AG09309 (cell line): ENCODE results near the gene NTS.

ENCODE experiments used
- DNase-seq: peaks from one replicate; pipeline ENCODE4 v3.0.0-alpha.2; 2010; ENCODE audit warnings: low read depth
- H3K4me3 ChIP-seq: 2 replicates; pipeline ENCODE4 v1.5.1; 2011; ENCODE audit warnings: mild to moderate bottlenecking, low read depth, low read length, moderate library complexity; ENCODE audit not compliant: control insufficient read depth
- TF ChIP-seq, protein P1 (sequence below): IDR thresholded peaks from 2 replicates; pipeline ENCODE4 v1.5.1; 2011; ENCODE audit warnings: mild to moderate bottlenecking, low read depth, low read length, inconsistent platforms; ENCODE audit not compliant: insufficient read depth, control insufficient read depth; ENCODE audit errors: missing control alignments

The NTS gene

DNA sequence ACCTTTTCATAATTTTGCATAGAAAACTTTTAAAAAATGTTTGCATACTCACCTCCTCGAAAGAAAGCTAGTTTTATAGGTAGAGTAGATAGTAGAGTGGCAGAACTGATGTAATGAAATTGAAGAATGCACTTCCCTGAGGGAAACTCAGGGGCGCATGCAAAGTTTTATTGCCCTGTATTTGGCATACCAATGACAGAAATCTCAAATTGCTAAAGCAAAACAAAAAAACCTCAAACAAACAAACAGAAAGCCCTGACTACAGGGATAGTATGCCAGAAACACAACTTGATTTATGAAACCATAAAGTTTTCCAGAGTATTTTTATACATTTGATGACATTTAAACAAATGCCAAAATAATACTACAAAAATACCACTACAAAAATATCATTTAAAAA, 39.7 kb upstream of the NTS start:
- H3K4me3 ChIP-seq: no peak overlapping the region
- TF ChIP-seq, protein P1, sequence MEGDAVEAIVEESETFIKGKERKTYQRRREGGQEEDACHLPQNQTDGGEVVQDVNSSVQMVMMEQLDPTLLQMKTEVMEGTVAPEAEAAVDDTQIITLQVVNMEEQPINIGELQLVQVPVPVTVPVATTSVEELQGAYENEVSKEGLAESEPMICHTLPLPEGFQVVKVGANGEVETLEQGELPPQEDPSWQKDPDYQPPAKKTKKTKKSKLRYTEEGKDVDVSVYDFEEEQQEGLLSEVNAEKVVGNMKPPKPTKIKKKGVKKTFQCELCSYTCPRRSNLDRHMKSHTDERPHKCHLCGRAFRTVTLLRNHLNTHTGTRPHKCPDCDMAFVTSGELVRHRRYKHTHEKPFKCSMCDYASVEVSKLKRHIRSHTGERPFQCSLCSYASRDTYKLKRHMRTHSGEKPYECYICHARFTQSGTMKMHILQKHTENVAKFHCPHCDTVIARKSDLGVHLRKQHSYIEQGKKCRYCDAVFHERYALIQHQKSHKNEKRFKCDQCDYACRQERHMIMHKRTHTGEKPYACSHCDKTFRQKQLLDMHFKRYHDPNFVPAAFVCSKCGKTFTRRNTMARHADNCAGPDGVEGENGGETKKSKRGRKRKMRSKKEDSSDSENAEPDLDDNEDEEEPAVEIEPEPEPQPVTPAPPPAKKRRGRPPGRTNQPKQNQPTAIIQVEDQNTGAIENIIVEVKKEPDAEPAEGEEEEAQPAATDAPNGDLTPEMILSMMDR: no peak
- DNase-seq: no peak

- no peak for DNase-seq
- H3K4me3 ChIP-seq: peak overlapping the region; percentile 52
- TF ChIP-seq, protein P1: no peak
These were observed 38.5 kb upstream of the NTS start for GRCh38 chr12:85835426-85836196.

- TF ChIP-seq, protein P1: no peak
- peak within 1 kb of the TSS; percentile 52 for H3K4me3 ChIP-seq
- peak; percentile 77 for DNase-seq
These were observed 37.7 kb upstream of the NTS start, which contains the start of gene RASSF9 for GRCh38 chr12:85836197-85837090. RASSF9 (minus strand) TSS chr12:85836409; CDS start chr12:85836201, 208 bp downstream.

DNA sequence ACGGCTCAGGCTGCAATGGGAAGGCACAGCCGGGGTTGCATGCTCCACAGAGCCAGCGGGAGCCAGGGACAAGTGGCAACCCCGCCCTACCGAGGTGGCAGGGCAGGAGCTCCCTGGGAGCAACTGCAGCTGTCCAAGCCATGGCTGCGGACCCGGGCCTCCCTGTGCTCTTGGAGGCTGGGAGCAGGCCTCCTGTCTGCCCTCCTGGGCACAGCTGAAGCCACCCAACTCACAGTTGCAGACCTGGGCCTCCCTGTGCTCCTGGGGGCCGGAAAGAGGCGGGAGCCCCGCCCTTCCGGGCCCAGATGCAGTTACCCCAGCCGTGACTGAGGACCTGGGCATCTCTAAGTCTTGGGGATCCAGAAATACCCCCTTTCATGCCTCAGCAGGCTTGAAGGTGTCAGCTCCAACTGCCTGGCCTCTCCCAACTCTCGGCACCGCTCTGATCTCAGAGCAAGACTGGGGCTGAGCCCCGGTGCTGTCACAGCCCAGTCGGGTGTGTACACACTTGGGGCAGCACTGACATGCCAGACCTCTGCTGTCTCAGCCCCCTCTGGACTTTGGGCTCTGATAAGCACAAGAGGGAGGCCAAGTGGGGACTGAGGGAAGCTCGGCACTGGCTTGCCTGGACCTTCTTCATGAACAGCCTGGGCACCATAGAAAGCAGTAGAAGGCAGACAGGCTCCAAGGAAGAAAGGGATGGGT, 30.3 kb upstream of the NTS start:
- H3K4me3 ChIP-seq: no peak overlapping the region
- TF ChIP-seq, protein P1: no peak

GRCh38 chr12:85849344-85849743, 24.8 kb upstream of the NTS start:
- no peak for DNase-seq
- TF ChIP-seq, protein P1: no peak
- no peak overlapping the region for H3K4me3 ChIP-seq

More for the DNA sequence above, 30.3 kb upstream of the NTS start:
- no peak for DNase-seq

DNA sequence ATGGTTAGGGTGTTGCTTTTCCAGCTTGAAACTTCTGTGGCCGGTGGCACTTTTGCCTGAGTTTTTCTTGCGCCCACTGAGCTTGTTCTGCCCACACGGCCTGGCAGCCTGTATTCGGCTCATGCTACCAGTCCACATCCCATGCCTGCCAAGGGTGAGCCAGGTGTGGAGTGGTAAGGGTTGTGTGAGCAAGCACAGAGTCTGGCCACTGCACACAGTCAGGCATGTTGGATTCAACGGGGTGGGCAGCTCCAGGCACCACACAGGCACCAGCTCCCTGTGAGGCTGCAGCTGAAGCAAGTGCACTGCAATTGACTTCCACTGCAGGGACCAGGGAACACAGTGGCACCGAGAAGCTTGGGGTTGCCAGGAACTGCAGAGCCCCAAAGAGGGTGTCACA, 18.8 kb upstream of the NTS start:
- TF ChIP-seq, protein P1: no peak
- no peak overlapping the region for H3K4me3 ChIP-seq
- DNase-seq: no peak
